LHCN-M2 (cell line): ENCODE results near the gene ZNF787. TPM values are rescaled to one million over a fixed set of nuclear protein-coding genes. Genes with fewer than 3 reads are reported as not detected.
A peak's percentile ranks its signal among the peaks of the same experiment; 100 is the strongest.

Experiments
- DNase-seq: peaks from one replicate; pipeline ENCODE4 v3.0.0-alpha.2; 2012; ENCODE audit warnings: low read depth
- total RNA-seq: library from RNA; depleted of rRNA; stranded (reverse); fragments of >200 nt; gene quantifications from 2 replicates; pipeline ENCODE4 v1.2.3, GENCODE V29; 2014

The ZNF787 gene
- total RNA-seq, 1 experiment from 2014 or later, result 26.9 TPM

DNA sequence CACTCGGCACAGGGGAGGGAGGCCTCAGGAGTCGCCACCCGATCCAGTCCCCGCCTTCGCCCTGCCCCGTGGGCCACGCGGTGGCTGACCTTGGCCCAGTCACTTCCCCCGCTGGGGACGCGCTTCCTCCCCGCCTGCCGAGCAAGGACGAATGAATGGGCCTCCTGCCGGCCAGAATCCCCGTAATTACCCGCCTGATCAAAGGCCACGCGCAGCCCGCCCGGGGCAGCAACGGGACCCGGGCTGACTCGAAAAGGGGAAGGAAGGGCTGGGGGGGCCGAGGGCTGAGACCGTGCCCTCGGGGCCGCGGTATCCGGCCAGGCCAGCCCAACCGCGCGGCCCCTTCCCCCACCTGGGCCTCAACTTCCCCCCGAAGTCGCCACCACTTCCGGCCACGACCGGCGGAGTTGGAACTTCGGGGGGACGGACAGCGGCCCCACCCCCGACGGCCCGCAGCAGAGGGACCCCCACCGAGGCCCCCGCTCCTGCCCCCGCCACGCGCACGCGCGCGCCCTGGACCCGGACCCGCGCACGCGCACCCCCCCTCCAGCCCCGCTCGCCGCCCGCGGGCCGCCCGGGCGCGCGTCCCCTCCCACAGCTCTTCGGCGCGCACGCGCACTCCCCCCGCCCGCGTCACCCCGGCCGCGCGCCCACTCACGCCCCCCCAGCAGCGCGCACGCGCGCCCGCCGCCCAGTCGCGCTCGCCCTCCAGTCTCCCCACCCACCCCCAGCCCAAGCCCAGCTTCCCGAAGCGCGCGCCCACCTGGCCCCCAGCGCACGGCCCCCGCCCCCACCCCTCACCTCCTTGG, 520 bp downstream of the ZNF787 start:
- DNase-seq, result peak; percentile 73

DNA sequence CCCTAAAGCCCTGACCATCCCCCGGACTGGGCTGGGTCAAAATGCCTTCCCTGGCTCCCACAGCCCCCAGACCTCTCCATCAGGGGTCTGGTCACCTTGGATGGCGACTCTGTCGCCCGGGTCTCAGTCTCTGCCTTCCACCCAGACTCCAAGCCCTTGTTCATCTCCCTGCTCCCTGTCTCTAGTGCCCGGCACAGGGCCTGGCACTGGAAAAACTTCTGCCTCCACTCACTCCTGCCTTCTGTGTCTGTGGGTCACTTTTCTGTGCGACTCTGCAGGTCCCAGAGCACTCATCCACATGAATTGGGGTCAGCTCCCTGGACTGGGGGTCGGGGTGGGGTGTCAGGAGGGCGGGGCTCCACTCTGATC, 1.1 kb downstream of the ZNF787 start:
- no peak for DNase-seq

DNA sequence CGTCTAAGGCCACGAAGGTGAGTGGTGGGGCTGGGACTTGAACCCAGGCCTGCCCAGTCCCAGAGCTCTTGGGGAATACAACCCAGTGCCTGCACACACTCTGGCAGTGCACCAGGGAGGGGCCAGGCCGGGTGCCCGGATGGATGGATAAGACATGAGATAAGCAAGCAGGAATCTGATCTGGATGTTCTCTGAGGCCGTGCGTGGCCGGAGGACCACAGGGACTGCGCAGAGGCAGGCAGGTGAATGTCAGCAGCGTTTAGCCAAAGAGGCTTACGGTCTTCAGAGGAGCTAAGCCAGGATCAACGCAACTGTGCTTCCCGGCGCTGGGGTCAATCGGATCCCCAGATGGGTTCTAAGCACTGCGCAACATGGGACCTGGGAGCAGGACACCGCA, 1.5 kb downstream of the ZNF787 start:
- DNase-seq, result peak; percentile 50

DNA sequence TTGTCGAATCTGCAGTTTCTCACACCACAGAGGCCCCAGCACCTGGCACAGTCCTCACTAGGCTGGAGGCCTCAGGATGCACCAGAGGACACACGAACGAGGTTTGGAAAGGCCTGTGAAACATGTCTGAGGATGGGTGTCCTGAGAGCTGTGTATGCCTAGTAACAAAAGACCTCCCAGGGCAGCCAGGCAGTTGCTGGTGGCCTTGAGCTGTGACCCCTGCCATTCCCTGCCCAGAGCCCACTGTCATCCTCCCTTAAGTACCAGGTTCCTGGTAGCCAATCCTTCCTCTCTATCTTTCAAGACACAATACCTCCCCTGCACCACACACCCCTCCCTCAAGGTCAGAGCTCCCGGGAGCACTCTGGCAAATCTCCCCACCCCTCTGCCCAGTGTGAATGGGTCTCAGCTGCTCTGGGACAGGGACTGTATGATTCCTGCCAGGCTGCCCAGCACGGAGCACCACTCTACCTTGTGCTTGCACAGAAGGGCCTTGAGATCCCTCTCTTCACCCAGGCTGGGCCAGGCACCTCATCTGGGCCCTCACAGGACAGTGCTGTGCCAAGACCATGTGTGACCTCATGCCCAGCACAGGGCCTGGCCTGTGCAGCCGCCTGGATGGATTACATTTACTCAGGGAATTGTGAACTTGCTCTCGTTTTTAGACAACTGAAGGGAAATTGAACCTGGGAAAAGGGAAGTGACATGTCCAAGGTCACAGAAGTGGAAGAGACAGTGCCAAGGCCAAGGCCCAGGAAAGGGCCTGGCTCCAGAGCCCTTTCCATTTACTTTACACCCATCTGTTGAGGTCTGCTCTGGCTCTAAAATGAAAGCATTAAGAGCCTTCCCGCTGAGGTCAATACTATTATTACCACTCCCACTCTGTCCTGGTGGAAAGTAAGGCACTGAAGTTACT, 2.2 kb downstream of the ZNF787 start:
- no peak for DNase-seq

DNA sequence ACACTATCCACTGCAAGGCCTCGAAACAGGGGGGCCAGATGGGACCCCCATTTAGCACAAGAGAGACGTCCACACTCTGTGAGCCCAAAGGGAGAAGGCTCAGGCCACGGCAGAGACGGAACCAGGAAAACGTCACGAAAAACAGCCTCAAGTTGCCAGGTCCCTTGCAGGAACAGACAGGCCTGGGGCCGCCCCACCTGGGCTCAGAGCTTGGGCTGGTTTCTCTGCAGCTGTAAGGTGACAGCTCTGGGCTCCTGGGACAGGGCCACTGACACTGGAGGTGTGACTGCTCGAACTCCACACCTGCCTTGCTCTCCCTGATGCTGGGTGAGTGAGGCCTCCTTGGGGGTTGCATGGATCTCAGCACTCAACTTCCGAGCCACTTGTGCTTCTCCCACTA, 3.2 kb downstream of the ZNF787 start:
- DNase-seq, result no peak

DNA sequence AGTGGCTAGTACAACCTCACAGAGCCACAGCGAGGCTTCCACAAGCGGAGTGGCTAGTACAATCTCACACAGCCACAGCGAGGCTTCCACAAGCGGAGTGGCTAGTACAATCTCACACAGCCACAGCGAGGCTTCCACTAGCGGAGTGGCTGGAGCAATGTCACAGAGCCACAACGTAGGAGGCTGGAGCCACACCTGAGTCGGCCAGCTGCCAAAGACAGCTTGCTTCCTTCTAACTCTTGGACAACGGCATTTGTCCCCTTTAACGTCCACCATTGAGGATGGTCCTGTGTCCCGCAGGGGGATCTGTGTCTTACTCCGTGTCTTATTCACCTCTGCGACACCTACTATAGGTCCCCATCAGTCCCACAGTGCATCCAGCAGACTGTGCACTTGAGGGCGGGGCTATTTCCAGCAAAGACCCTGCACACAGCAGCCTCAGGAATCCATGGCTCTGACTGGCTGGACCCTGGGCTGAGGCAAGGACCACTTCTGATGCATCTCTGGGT, 3.7 kb downstream of the ZNF787 start:
- DNase-seq, result no peak

DNA sequence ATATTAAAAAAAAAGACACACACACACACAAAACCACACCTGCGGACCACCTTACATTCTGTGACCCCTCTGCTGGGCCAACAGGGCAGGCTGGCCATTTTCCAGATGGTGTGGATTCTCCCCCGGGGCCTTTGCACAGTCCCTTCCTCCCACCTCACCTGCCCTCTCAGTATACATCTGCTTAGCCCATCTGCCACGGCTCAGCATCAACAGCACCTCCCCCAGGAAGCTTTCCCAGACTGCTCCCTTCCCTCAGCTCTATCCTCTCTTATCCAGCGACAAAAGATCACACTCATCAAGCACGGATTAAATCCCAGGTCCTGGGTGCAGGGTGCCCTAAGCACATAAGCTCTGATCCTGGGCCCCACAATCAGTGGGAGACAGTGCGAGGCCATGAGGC, 4.5 kb downstream of the ZNF787 start:
- DNase-seq, result no peak

DNA sequence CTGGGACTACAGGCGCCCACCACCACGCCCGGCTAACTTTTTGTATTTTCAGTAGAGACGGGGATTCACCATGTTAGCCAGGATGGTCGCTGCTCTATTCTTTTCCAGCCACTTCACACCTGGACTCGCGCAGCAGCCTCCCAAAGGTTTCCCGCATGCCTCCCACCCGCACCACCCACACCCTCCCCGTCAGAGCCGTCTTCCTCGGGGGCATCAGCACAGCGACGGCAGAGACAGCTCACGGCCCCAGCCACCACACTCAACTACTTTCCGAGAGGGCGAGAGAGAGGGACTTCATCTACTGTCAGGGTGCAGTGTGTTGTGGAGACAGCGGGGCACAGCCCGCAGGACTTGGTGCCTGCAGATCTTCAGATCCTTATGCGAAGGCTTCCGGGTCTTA, 5.6 kb downstream of the ZNF787 start:
- DNase-seq, result no peak

DNA sequence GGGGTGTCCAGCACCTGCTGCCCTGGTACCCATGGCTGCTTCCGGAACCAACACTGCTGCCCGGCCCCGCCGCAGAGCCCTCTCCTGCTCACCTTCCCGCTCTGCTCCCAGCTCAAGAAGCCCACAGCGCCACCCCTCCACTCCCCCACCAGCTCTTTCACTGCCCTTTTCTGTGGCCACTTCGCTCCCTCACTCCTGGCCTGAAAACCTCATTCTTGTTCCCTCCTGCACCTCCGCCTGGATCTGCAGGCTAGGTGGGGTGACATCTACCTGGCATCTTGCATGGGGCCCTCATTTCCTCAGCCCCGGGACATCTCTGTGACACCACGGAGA, 6.4 kb downstream of the ZNF787 start:
- no peak for DNase-seq

DNA sequence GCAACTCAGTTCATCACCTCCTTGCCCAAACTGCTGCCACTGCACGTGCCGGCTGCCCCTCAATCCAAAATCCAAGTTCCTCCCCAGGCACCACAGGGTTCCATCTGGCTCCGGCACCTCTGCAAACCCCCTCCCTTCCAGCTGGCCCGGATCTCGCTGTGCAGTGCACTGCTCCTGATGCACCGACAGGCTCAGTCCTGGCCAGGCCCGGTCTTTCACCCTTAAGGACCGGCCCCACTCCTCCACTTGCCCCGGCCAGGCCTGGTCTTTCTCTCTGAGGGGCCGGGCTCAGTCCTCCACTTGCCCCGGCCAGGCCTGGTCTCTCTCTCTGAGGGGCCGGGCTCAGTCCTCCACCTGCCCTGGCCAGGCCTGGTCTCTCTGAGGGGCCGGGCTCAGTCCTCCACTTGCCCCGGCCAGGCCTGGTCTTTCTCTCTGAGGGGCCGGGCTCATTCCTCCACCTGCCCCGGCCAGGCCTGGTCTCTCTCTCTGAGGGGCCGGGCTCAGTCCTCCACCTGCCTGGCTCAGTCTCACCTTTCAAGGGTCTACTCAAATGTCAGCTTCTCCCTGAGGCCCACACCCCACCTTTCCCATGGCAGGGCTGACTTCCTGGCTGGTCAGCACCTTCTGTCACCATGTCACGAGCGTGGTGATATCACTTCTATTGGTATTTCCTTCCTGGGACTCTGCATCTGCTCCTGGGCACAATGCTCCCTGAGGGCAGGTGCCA, 6.9 kb downstream of the ZNF787 start:
- no peak for DNase-seq

DNA sequence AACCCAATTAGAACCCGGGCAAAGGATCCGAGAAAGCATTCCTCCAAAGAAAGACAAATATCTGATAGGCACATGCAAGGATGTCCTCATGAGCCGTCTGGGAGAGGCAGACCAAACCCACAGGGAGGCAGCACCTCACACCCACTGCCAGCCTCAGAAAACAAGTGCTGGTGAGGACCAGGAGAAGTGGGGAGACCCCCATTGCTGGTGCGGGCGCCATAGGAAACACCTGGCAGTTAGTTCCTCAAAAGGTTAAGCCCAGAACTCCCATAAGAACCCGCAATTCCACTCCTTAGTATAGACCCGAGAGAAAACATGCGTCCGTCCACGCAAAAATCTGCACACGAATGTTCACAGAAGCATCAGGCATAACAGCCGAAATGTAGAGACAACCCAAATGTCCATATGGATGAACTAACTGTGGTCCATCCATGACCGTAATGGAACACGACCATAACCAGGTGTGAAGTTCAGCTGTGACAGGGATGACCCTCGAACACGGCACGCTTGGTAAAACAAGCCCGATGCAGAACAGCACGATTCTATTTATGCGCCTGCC, 7.9 kb downstream of the ZNF787 start:
- no peak for DNase-seq

DNA sequence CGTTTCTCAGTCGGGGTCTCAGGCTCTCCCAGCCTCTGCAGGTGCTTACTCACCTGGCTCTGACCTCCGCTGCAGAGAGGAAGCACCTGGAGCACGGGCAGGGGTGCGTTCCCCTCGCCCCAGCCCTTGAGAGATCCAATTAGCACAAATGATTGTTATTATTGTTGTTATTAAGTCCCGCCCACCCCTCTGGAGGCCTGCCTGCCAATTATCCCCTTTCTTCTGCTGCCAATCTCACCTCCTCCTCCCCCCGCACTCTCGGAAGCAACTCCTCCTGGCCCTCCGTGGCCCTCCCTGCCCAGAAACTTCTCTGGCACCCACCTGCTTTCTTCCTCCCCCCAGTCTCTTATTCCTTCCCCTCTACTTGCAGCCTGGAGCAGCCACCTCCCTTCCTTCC, 8.8 kb downstream of the ZNF787 start:
- DNase-seq, result no peak

DNA sequence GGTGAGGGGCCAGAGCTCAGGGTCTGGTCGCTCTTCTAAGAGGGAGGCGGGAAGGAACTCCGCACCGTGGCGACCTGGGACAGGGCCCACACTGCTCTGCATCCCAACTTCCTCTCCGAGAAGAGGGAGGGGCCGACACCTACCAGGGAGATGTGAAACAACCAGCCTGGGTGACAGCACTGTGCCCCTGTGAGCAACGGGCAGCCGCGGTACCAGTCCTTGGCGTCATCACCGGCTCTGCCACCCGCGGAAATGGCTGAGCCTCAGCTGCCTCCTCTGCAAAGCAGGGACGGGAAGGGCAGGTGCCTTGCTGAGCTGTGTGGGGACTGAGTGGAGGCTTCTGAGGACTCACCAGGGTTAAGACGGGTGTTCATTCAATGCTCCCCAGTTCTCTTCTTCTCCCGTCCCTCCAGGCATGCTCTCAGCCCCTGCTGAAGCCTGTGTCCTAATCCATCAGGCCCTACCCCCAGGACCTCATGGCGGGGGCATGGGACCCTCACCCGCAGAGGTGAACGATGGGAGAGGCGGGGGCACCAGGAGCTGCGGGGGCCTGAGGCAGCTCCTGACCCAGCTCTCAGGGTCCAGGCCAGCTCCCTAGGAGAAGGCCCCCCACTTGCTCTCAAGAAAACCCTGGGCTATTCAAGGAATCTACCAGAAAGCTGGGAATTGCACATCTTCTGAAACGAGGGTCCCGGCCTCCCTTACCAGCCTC, 9.3 kb downstream of the ZNF787 start:
- DNase-seq, result peak; percentile 65

DNA sequence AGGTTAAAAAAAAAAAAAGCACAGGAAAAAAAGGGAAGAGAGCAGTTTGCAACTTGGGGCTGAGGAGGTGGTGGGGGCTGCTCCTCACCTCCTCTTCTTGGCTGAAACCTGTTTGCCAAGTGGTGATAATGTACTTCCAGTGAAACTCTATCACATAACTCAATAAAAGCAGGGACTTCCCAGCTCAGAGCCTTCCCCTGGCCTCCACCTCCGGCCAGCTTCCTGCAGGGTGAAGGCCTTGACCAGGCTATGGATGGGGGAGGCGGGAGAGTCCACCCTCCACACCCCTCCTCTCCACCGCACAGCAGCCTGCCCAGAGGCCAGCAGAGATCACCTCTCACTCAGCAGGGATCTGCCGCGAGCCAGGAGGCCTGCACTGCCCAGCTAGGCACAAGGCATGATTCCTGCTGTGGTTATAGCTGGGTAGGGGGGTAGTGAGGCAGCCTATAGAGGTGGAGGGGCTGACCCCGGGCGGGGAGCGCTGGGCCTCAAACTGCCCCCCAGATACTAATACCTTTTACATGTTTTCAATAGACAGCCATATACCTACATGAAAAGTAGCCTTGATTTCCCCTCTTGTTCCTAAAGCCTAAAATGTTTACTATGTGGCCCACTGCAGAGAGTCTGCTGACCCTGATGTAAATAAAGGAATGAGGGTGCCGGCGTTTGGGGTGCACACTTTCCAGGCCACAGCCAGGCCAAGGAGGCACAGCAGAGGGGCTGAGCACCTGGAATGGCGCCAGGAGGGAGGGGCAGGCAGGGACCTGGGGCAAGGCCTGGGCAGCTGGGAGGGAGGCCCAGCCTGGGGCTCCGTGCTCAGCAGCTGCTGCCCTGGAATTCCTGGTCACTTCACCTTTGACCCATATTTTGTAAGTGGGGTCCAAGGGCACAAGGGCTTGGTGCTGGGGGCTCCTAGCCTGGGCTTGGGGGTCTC, 10.3 kb downstream of the ZNF787 start:
- DNase-seq, result peak; percentile 50

DNA sequence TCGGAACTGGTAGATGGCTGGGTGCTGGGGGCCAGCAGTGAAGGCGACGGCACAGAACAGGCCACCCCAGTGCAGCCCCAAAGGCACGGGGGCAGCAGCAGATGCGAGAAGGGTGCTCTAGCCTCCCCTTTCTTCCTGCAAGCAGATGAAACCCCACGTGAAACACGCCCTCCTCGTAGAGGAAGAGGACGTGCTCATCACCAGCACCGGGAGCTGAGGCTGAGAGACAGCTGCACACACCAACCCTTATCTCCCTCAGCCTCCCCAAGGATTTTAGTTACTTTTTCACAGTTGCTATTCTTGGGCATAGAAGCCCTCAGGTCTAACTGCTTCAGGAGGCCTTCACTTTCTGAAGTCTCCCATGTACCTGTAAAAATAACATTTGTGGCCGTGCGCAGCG, 11.9 kb downstream of the ZNF787 start:
- peak; percentile 67 for DNase-seq

DNA sequence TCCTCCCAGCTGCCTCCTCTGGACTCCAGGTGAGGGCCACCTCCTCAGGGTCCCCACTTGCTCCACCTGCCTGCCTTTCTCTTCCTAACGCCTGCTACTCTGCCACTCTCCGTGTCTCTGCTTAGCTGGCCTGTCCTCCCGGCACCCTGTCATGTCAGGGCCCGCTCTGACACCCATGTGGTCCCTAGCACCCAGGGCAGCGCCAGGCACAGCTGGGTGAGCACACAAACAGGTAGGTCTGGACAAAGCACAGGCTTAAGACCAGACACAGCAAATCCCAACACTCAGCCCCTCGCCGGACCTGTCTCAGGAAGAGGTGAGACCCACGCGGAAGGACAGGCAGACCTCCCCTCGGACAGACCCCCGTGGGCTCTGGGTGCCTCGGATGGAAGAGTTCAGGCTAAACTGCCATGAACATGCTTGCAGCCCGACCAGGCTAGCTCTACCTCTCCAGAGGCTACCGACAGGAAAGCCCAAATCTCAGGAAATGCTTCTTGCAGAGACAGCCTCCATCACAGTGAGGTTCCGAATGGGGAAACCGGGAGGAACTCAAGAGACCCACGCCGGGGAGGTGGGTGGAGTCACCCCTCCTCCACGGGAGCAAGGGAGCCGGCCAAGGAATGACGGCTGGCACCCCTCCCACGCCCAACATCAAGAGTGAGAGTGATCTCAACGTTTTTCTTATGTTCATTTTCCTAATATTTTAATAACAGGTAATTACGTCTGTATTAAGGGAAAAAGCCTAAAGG, 12.5 kb downstream of the ZNF787 start:
- no peak for DNase-seq

DNA sequence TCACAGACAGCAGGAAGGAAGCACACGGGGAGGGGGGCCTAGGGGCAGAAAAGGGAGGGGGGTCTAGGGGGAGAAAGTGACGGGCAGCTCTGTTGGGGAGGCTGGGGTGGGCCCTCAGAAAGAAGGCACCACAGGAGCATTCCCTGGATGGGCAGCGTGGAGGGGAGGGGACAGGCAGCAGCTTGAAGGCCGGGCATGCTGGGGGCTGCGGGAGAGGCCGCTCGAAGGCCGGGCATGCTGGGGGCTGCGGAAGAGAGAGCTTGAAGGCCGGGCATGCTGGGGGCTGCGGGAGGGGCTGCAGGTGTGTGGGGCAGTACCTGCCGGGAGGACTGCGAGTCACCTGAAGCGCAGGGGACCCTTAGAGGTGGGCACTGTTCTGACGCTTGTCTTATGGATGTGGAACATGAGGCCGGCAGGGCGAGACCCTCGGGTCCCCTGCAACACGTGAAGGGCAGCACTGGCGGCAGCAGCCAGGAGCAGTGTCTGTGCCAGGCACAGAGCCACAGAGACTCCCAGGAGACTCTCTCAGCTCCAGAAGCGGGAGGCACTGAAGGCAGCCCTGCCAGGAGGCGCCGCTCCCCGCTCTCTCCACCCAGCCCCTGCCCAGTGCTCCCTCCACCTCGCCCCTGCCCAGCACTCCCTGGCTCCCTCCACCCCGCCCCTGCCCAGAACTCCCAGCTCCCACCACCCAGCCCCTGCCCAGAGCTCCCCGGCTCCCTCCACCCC, 13.3 kb downstream of the ZNF787 start:
- DNase-seq, result no peak

DNA sequence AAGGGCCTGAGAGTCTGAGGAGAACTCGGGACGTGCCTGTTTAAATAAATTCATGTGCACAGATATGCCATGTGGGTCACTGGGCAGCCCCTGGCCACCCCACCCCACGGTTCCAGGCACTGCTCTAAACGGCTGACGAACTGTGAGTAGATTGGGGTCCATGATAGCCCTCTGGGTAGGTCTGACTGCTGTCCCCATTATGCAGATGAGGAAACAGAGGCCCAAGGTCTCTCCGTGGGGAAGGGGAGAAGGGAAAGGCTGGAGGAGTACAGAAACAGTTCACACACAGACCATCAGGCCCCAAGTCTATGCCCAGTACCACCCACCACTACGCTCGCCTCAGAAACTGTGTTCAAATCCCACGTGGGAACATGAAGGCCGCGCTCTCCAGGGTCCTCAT, 14.1 kb downstream of the ZNF787 start:
- no peak for DNase-seq
